HepG2 (cell line): ENCODE measurements around the gene LATS1. TPM values are rescaled to one million over a fixed set of nuclear protein-coding genes. Genes with fewer than 3 reads are reported as not detected.
A peak's percentile ranks its signal among the peaks of the same experiment; 100 is the strongest.

Experiments used
- AGO2 ChIP-seq: fragments of 200-400 bp; formaldehyde crosslinking; optimal IDR thresholded peaks from 2 replicates; pipeline ENCODE3; 2017; ENCODE audit warnings: mild to moderate bottlenecking, low read depth, low read length, moderate library complexity
- DDIT3 ChIP-seq: sonication (generic); formaldehyde crosslinking; IDR thresholded peaks from 2 replicates; pipeline ENCODE4 v1.4.0; 2020; ENCODE audit warnings: mild to moderate bottlenecking, missing genetic modification reagents
- DPF2 ChIP-seq: sonication (generic); formaldehyde crosslinking; IDR thresholded peaks from 2 replicates; pipeline ENCODE4 v1.4.0; 2020; ENCODE audit warnings: mild to moderate bottlenecking, low read depth, missing genetic modification reagents, borderline replicate concordance
- HINFP ChIP-seq: sonication (generic); formaldehyde crosslinking; IDR thresholded peaks from 2 replicates; pipeline ENCODE4 v1.4.0; 2020; ENCODE audit warnings: low read depth, mild to moderate bottlenecking, missing genetic modification reagents
- KDM5B ChIP-seq: sonication (generic); formaldehyde crosslinking; IDR thresholded peaks from 2 replicates; pipeline ENCODE4 v1.4.0; 2020; ENCODE audit warnings: missing genetic modification reagents, mild to moderate bottlenecking, borderline replicate concordance
- MIER2 ChIP-seq: IDR thresholded peaks from 2 replicates; pipeline ENCODE4 v1.6.1; 2016; ENCODE audit warnings: missing biosample characterization, missing genetic modification reagents
- MTF1 ChIP-seq: sonication (generic); formaldehyde crosslinking; IDR thresholded peaks from 2 replicates; pipeline ENCODE4 v1.5.0; 2020; ENCODE audit warnings: missing genetic modification reagents
- NAIF1 ChIP-seq: sonication (generic); formaldehyde crosslinking; IDR thresholded peaks from 2 replicates; pipeline ENCODE4 v1.5.0; 2020; ENCODE audit warnings: mild to moderate bottlenecking, missing genetic modification reagents, borderline replicate concordance
- NKX3-1 ChIP-seq: sonication (generic); formaldehyde crosslinking; IDR thresholded peaks from 2 replicates; pipeline ENCODE4 v1.5.0; 2020; ENCODE audit warnings: missing genetic modification reagents
- PBX2 ChIP-seq: IDR thresholded peaks from 2 replicates; pipeline ENCODE4 v1.6.1; 2016; ENCODE audit warnings: control low read depth
- PPARG ChIP-seq: conservative IDR thresholded peaks from 2 replicates; pipeline ENCODE4 v1.6.1; 2016; ENCODE audit warnings: missing biosample characterization, missing genetic modification reagents
- RORA ChIP-seq: sonication (generic); formaldehyde crosslinking; IDR thresholded peaks from 2 replicates; pipeline ENCODE4 v1.5.0; 2020; ENCODE audit warnings: mild to moderate bottlenecking, missing genetic modification reagents, moderate library complexity
- SOX5 ChIP-seq: IDR thresholded peaks from 2 replicates; pipeline ENCODE4 v1.6.1; 2016; ENCODE audit warnings: borderline replicate concordance
- TEAD2 ChIP-seq: sonication (generic); formaldehyde crosslinking; IDR thresholded peaks from 2 replicates; pipeline ENCODE4 v1.9.0; 2021; ENCODE audit warnings: missing genetic modification reagents
- TEF ChIP-seq: sonication (generic); formaldehyde crosslinking; IDR thresholded peaks from 2 replicates; pipeline ENCODE4 v1.5.0; 2020; ENCODE audit warnings: missing genetic modification reagents
- ZBTB8A ChIP-seq: sonication (generic); formaldehyde crosslinking; IDR thresholded peaks from 2 replicates; pipeline ENCODE4 v1.4.0; 2020; ENCODE audit warnings: mild to moderate bottlenecking, low read depth, missing genetic modification reagents, borderline replicate concordance
- ZFP41 ChIP-seq: sonication (generic); formaldehyde crosslinking; IDR thresholded peaks from 2 replicates; pipeline ENCODE4 v1.4.0; 2020; ENCODE audit warnings: mild to moderate bottlenecking, missing genetic modification reagents, borderline replicate concordance
- ZFP90 ChIP-seq: sonication (generic); formaldehyde crosslinking; IDR thresholded peaks from 2 replicates; pipeline ENCODE4 v1.8.0; 2022; ENCODE audit warnings: missing genetic modification reagents, mild to moderate bottlenecking, inconsistent platforms, borderline replicate concordance
- ZKSCAN5 ChIP-seq: sonication (generic); formaldehyde crosslinking; IDR thresholded peaks from 2 replicates; pipeline ENCODE4 v1.5.1; 2020; ENCODE audit warnings: mild to moderate bottlenecking, missing genetic modification reagents
- ZNF101 ChIP-seq: sonication (generic); formaldehyde crosslinking; IDR thresholded peaks from 2 replicates; pipeline ENCODE4 v1.4.0; 2020; ENCODE audit warnings: mild to moderate bottlenecking, low read depth, missing genetic modification reagents, borderline replicate concordance
- ZNF17 ChIP-seq: sonication (generic); formaldehyde crosslinking; IDR thresholded peaks from 2 replicates; pipeline ENCODE4 v1.5.0; 2020; ENCODE audit warnings: mild to moderate bottlenecking, missing genetic modification reagents
- ZNF263 ChIP-seq: sonication (generic); formaldehyde crosslinking; IDR thresholded peaks from 2 replicates; pipeline ENCODE4 v1.4.0; 2020; ENCODE audit warnings: missing genetic modification reagents
- ZNF34 ChIP-seq: sonication (generic); formaldehyde crosslinking; IDR thresholded peaks from 2 replicates; pipeline ENCODE4 v1.4.0; 2020; ENCODE audit warnings: mild to moderate bottlenecking, missing genetic modification reagents, borderline replicate concordance
- ZNF546 ChIP-seq: sonication (generic); formaldehyde crosslinking; conservative IDR thresholded peaks from 2 replicates; pipeline ENCODE4 v1.8.1; 2023; ENCODE audit warnings: mild to moderate bottlenecking, missing genetic modification reagents
- ZNF556 ChIP-seq: sonication (generic); formaldehyde crosslinking; IDR thresholded peaks from 2 replicates; pipeline ENCODE4 v1.4.0; 2020; ENCODE audit warnings: mild to moderate bottlenecking, missing genetic modification reagents, borderline replicate concordance
- ZSCAN22 ChIP-seq: sonication (generic); formaldehyde crosslinking; IDR thresholded peaks from 2 replicates; pipeline ENCODE4 v1.4.0; 2020; ENCODE audit warnings: mild to moderate bottlenecking, missing genetic modification reagents
- polyA plus RNA-seq, 8 experiments: library from polyadenylated mRNA; depleted of rRNA in 3 of 8; stranded (reverse) in 7 of 8; unstranded in 1 of 8; fragments of >200 nt; fragmentation: Illumina TruSeq in 4 of 8; extraction: Trizol in 4 of 8; gene quantifications; 2 replicates each; pipeline versions ENCODE4 v1.2.1 to v1.2.3, GENCODE V29; 2011 to 2016; ENCODE audit warnings: low read depth in 4 of 8, missing spikeins in 1 of 8, mixed read lengths in 1 of 8; ENCODE audit not compliant: insufficient read depth in 1 of 8
- total RNA-seq, 5 experiments: library from RNA; depleted of rRNA; stranded (reverse); fragments of >200 nt; fragmentation: Illumina TruSeq; extraction: Trizol; gene quantifications; 2 replicates each; pipeline ENCODE4 v1.2.3, GENCODE V29; 2016; ENCODE audit warnings: low read depth in 1 of 5

LATS1 gene
- total and polyA plus RNA-seq, 2 of the 13 experiments (the other 11 are each of a cell fraction or from before 2014, with no cell fraction given), result 9.9 to 12.6 TPM

GRCh38 chr6:149648148-149649145 is 69.5 kb downstream of the LATS1 start, which contains the start of gene KATNA1 (continued):
- TF ChIP-seq SOX5 (peak; percentile 89), ZNF556 (peak; percentile 98), NAIF1 (CRISPR knock-in tag) (0 out of 2 replicates have a peak, but pooled peaks have one; percentile 89), KDM5B (CRISPR knock-in tag) (peak; percentile 99), NKX3-1 (CRISPR knock-in tag) (peak; percentile 99), ZNF546 (CRISPR knock-in tag) (peak; percentile 99), ZFP41 (peak; percentile 99; the same call in 1 of the 2 replicates), TEAD2 (CRISPR knock-in tag) (peak; percentile 97; the same call in 1 of the 2 replicates), ZKSCAN5 (CRISPR knock-in tag) (no peak), MTF1 (CRISPR knock-in tag) (peak; percentile 95; the same call in 1 of the 2 replicates), ZNF101 (CRISPR knock-in tag) (peak; percentile 88), MIER2 (CRISPR knock-in tag) (peak; percentile 78; the same call in 1 of the 2 replicates), ZNF34 (peak; percentile 92; the same call in 1 of the 2 replicates), ZBTB8A (peak; percentile 97; the same call in 1 of the 2 replicates), ZFP90 (peak; percentile 98), ZSCAN22 (CRISPR knock-in tag) (peak; percentile 85), TEF (CRISPR knock-in tag) (peak; percentile 92; the same call in 1 of the 2 replicates), PBX2 (CRISPR knock-in tag) (no peak), AGO2 (peak; percentile 79), DDIT3 (CRISPR knock-in tag) (no peak), PPARG (peak; percentile 81; the same call in 1 of the 2 replicates), RORA (CRISPR knock-in tag) (no peak), DPF2 (no peak), ZNF17 (CRISPR knock-in tag) (peak; percentile 97), ZNF263 (CRISPR knock-in tag) (peak; percentile 83), HINFP (peak; percentile 100)
